AG10803 (cell line): ENCODE results near the gene RAI1.
A peak's percentile ranks its signal among the peaks of the same experiment; 100 is the strongest.

Experiments used
- DNase-seq: peaks from one replicate; pipeline ENCODE4 v3.0.0; 2010; ENCODE audit warnings: low read depth
- H3K4me3 ChIP-seq: 2 replicates; pipeline ENCODE4 v1.5.1; 2011; ENCODE audit warnings: mild to moderate bottlenecking, low read length, control low read depth
- CTCF ChIP-seq: conservative IDR thresholded peaks from 2 replicates; pipeline ENCODE4 v1.5.1; 2011; ENCODE audit warnings: mild to moderate bottlenecking, low read length, control low read depth, inconsistent platforms

Gene RAI1

GRCh38 chr17:17721140-17721668 lies 39.9 kb downstream of the RAI1 start:
- DNase-seq, result no peak
- no peak for TF ChIP-seq CTCF
- H3K4me3 ChIP-seq, result no peak overlapping the region

GRCh38 chr17:17722081-17722905 lies 41.0 kb downstream of the RAI1 start:
- DNase-seq, result no peak
- TF ChIP-seq CTCF, result no peak
- peak overlapping the region; percentile 7; the same call in 1 of the 2 replicates for H3K4me3 ChIP-seq

- no peak for TF ChIP-seq CTCF
- no peak for DNase-seq
- peak overlapping the region; percentile 53 for H3K4me3 ChIP-seq
Observed at GRCh38 chr17:17722906-17723353, 41.7 kb downstream of the RAI1 start.

GRCh38 chr17:17723354-17724261 lies 42.4 kb downstream of the RAI1 start:
- TF ChIP-seq CTCF, result no peak
- DNase-seq, result peak; percentile 72
- H3K4me3 ChIP-seq, result peak overlapping the region; percentile 53

- peak overlapping the region; percentile 53 for H3K4me3 ChIP-seq
- no peak for DNase-seq
- no peak for TF ChIP-seq CTCF
Observed at GRCh38 chr17:17724307-17725010, 43.2 kb downstream of the RAI1 start.

- DNase-seq, result no peak
- H3K4me3 ChIP-seq, result no peak overlapping the region
- no peak for TF ChIP-seq CTCF
Observed at GRCh38 chr17:17725011-17725751, 43.9 kb downstream of the RAI1 start.
